Skeletal muscle satellite cell (primary cell): ENCODE measurements around the gene MIA2.
"Not testable (repeated sequence)": the region's sequence is repeated elsewhere in the genome, so short reads cannot be mapped to it uniquely, and the experiment has no call there.

ENCODE experiments used
- H3K27me3 ChIP-seq: 2 replicates; pipeline ENCODE4 v1.7.0; 2013; ENCODE audit warnings: low read length; ENCODE audit not compliant: control insufficient read depth, insufficient read depth
- H3K36me3 ChIP-seq: 2 replicates; pipeline ENCODE4 v1.7.0; 2013; ENCODE audit warnings: mild to moderate bottlenecking, control low read depth, low read length; ENCODE audit not compliant: insufficient read depth
- H3K4me1 ChIP-seq: 2 replicates; pipeline ENCODE4 v1.7.0; 2013; ENCODE audit warnings: low read length; ENCODE audit not compliant: control insufficient read depth, insufficient read depth
- H3K4me2 ChIP-seq: 2 replicates; pipeline ENCODE4 v1.7.0; 2013; ENCODE audit warnings: mild to moderate bottlenecking, low read length
- H3K4me3 ChIP-seq: 2 replicates; pipeline ENCODE4 v1.7.0; 2013; ENCODE audit warnings: low read length
- H3K9ac ChIP-seq: 2 replicates; pipeline ENCODE4 v1.7.0; 2013; ENCODE audit warnings: mild to moderate bottlenecking, low read depth, low read length, moderate library complexity
- H3K9me3 ChIP-seq: replicated peaks from 2 replicates; pipeline ENCODE4 v1.7.0; 2013; ENCODE audit warnings: mild to moderate bottlenecking, control low read depth, low read length

Gene MIA2

GRCh38 chr14:39232554-39233415 is 930 bp upstream of the MIA2 start:
- no peaks in the 10 kb centered on the region for H3K27me3 ChIP-seq
- H3K9me3 ChIP-seq = no peaks in the 10 kb centered on the region
- peak overlapping the region; percentile 11 for H3K4me2 ChIP-seq
- no peak overlapping the region for H3K9ac ChIP-seq
- peaks cover 8% of the 10 kb centered on the region for H3K4me1 ChIP-seq
- no peaks in the 10 kb centered on the region for H3K36me3 ChIP-seq
- H3K4me3 ChIP-seq = no peak overlapping the region

GRCh38 chr14:39234986-39235385 is 1.3 kb downstream of the MIA2 start:
- H3K27me3 ChIP-seq, H3K4me3 ChIP-seq, H3K36me3 ChIP-seq, H3K4me2 ChIP-seq, H3K9ac ChIP-seq, H3K9me3 ChIP-seq, H3K4me1 ChIP-seq: not testable (repeated sequence)

- not testable (repeated sequence) for H3K36me3 ChIP-seq, H3K9ac ChIP-seq, H3K9me3 ChIP-seq, H3K27me3 ChIP-seq, H3K4me3 ChIP-seq, H3K4me2 ChIP-seq, H3K4me1 ChIP-seq
Measured at GRCh38 chr14:39235466-39235865, 1.8 kb downstream of the MIA2 start.

GRCh38 chr14:39240769-39241168 is 7.1 kb downstream of the MIA2 start:
- H3K27me3 ChIP-seq = no peaks in the 10 kb centered on the region
- H3K36me3 ChIP-seq = no peaks in the 10 kb centered on the region

GRCh38 chr14:39241637-39242036 is 7.9 kb downstream of the MIA2 start:
- Histone ChIP-seq H3K36me3 (no peaks in the 10 kb centered on the region), H3K9me3 (no peaks in the 10 kb centered on the region), H3K4me2 (no peak overlapping the region), H3K27me3 (no peaks in the 10 kb centered on the region), H3K9ac (no peak overlapping the region), H3K4me3 (no peak overlapping the region), H3K4me1 (no peaks in the 10 kb centered on the region)

More at GRCh38 chr14:39240769-39241168, 7.1 kb downstream of the MIA2 start:
- Histone ChIP-seq H3K4me1 (no peaks in the 10 kb centered on the region), H3K9ac (no peak overlapping the region), H3K4me2 (no peak overlapping the region), H3K4me3 (no peak overlapping the region), H3K9me3 (no peaks in the 10 kb centered on the region)

- H3K4me1 ChIP-seq = peaks cover 8% of the 10 kb centered on the region
- H3K27me3 ChIP-seq = no peaks in the 10 kb centered on the region
- H3K9me3 ChIP-seq = no peaks in the 10 kb centered on the region
- H3K4me3 ChIP-seq = no peak overlapping the region
- H3K4me2 ChIP-seq = no peak overlapping the region
- no peaks in the 10 kb centered on the region for H3K36me3 ChIP-seq
- no peak overlapping the region for H3K9ac ChIP-seq
Measured at GRCh38 chr14:39243831-39244230, 10.1 kb downstream of the MIA2 start.

- no peak overlapping the region for H3K9ac ChIP-seq
- peak overlapping the region; percentile 43 for H3K4me2 ChIP-seq
- H3K4me3 ChIP-seq = no peak overlapping the region
- no peaks in the 10 kb centered on the region for H3K36me3 ChIP-seq
- no peaks in the 10 kb centered on the region for H3K9me3 ChIP-seq
- no peaks in the 10 kb centered on the region for H3K27me3 ChIP-seq
- H3K4me1 ChIP-seq = peaks cover 8% of the 10 kb centered on the region
Measured at GRCh38 chr14:39246618-39247017, 12.9 kb downstream of the MIA2 start.

- no peaks in the 10 kb centered on the region for H3K36me3 ChIP-seq
- H3K9ac ChIP-seq = no peak overlapping the region
- H3K9me3 ChIP-seq = no peaks in the 10 kb centered on the region
- H3K4me3 ChIP-seq = no peak overlapping the region
- H3K27me3 ChIP-seq = no peaks in the 10 kb centered on the region
- H3K4me2 ChIP-seq = peak overlapping the region; percentile 43
- H3K4me1 ChIP-seq = peaks cover 8% of the 10 kb centered on the region
Measured at GRCh38 chr14:39247256-39247655, 13.5 kb downstream of the MIA2 start.

- Histone ChIP-seq H3K4me1 (peaks cover 8% of the 10 kb centered on the region), H3K9ac (no peak overlapping the region), H3K9me3 (no peaks in the 10 kb centered on the region), H3K4me2 (no peak overlapping the region), H3K4me3 (no peak overlapping the region), H3K36me3 (no peaks in the 10 kb centered on the region), H3K27me3 (no peaks in the 10 kb centered on the region)
Measured at GRCh38 chr14:39251547-39251946, 17.8 kb downstream of the MIA2 start.

- H3K4me1 ChIP-seq, H3K36me3 ChIP-seq, H3K4me3 ChIP-seq, H3K9ac ChIP-seq, H3K4me2 ChIP-seq, H3K27me3 ChIP-seq, H3K9me3 ChIP-seq: not testable (repeated sequence)
Measured at GRCh38 chr14:39257388-39257787, 23.7 kb downstream of the MIA2 start.

GRCh38 chr14:39258782-39259545 is 25.2 kb downstream of the MIA2 start:
- no peaks in the 10 kb centered on the region for H3K9me3 ChIP-seq
- no peak overlapping the region for H3K4me2 ChIP-seq
- no peak overlapping the region for H3K4me3 ChIP-seq
- H3K4me1 ChIP-seq = no peaks in the 10 kb centered on the region
- no peaks in the 10 kb centered on the region for H3K36me3 ChIP-seq
- no peak overlapping the region for H3K9ac ChIP-seq
- H3K27me3 ChIP-seq = no peaks in the 10 kb centered on the region

GRCh38 chr14:39260161-39260560 is 26.4 kb downstream of the MIA2 start:
- H3K4me3 ChIP-seq, H3K9me3 ChIP-seq, H3K36me3 ChIP-seq, H3K9ac ChIP-seq, H3K4me1 ChIP-seq, H3K27me3 ChIP-seq, H3K4me2 ChIP-seq: not testable (repeated sequence)
